Mucosa of gallbladder (tissue), 1 donor: ENCODE data around the gene ARSB. TPM values are rescaled to one million over a fixed set of nuclear protein-coding genes. Genes with fewer than 3 reads are reported as not detected.
A peak's percentile ranks its signal among the peaks of the same experiment; 100 is the strongest.
"Not testable (repeated sequence)": the region's sequence is repeated elsewhere in the genome, so short reads cannot be mapped to it uniquely, and the experiment has no call there.

Source experiments
- DNase-seq: peaks from one replicate; pipeline ENCODE4 v3.0.0-alpha.2; 2020; ENCODE audit warnings: low spot score
- total RNA-seq: library from RNA; stranded (reverse); gene quantifications from one replicate; pipeline ENCODE4 v1.2.1, GENCODE V29; 2021
- donor health status: DM: no; HTN: no; CAD: no.

ARSB gene
- total RNA-seq, 1 donor from 2014 or later: 13.6 TPM

DNA sequence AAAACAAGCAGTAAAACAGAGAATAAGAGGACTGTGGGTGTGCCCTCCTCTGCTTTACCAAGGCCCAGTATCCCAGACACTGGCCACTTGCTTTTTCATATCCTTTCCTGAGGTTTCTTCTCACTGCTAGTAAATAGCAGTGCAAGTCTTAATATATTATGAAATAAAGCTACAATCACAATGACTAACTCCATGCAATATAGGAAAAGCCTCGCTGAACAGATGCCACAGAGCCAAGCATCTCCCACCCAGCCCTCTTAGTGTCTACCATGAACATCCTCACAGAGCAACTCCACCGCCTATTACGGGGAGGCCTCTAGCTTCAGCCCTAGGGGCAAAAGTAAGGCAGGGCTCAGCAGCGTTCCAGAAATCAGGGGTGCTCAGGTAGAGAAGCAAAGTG is 205.8 kb downstream of the ARSB start:
- no peak for DNase-seq

DNA sequence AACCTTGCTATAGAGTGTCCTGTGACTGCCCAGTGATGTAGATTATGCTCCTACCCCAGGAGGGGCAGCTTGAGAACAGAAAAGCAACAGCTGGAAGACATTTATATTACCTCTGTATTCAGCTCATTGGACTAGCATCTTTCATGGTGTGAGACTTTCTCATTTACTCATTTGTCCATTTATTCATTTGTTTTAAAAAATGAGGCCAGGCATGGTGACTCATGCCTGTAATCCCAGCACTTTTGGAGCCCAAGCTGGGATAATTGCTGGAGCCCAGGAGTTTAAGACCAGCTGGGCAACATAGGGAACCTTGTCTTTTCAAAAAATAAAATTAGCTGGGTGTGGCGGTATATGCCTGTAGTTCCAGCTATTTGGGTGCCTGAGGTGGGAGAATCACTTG is 206.6 kb downstream of the ARSB start:
- DNase-seq: no peak

DNA sequence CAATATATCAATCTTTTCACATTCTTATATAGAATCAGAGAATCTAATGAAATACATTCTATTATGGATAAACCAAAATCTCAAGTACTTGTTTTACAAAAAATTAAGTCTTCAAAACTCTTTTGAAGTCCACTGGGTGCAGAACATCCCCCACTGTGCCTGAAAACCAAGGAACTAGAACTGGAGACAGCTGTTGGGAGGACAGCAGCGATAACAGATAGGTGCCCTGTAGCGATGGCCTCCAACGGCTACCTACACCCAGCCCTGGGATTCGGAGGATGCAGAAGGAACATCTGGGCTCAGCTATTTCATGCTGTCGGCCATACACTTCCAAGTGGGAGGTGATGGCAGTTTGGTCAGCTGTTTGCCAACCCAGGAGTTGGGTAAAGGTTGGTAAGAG is 207.2 kb downstream of the ARSB start:
- no peak for DNase-seq

DNA sequence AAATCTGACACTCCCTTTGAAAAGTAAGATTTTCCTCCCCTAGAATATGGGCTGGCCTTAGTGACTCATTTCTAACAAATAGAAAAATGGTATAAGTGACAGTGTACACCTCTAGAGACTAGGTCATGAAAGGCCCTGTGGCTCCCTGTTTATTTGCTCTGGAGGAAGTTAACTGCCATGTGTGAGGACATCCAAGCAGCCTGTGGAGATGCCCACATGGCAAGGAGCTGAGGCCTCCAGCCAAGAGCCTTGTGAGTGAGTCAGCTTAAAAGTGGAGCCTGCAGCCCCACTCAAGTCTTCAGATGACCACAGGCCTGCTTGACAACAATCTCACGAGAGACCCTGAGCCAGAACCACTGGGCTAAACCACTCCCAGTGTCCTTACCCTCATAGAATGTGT is 208.5 kb downstream of the ARSB start:
- DNase-seq: no peak

- DNase-seq: no peak
These were observed 211.5 kb downstream of the ARSB start for GRCh38 chr5:78773655-78774054.

DNA sequence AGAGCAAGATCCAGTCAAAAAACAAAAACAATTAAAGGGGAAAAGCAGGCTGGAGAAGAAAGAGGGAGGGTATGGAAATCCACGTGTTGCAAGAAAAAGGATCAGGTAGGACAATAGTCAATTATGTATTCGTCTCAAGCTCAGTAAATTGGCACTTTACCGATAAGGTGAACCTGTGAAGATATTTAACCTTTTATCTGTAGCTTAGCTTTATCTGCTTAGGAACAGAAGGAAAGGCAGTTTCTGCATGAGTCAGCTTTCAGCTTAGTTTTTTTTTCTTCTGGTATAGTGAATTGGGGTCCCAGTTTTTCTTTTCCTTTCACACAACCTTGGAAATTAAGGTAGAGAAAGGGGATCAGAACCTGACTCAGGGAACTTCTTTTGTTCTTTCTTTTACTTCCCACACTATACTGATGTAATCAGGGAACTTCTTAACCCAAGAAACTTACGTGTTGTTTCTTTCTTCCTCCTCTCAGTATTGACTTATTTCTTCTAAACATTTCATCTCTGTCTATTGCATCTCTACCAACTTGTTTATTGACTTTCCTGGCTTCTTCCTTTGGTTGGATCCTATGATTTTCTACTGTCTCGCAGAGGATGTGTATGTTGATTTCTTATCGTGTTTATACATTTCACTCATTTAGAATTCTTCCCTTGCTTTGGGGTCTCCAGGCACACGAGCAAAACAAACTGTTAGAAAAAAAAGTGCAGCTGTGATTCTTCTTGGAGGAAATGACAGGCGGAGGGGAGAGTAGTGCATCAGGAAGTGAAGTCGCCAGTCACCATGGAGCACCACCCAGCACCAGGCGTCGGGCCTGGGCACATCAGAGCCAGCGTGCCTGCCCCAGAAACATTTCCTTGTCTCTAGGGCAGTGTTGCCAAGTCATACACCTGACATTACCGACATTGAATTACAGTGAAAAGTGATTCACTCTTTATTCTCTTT is 213.6 kb downstream of the ARSB start:
- DNase-seq: peak; percentile 58

- no peak for DNase-seq
These were observed 216.2 kb downstream of the ARSB start for GRCh38 chr5:78768781-78769380.

DNA sequence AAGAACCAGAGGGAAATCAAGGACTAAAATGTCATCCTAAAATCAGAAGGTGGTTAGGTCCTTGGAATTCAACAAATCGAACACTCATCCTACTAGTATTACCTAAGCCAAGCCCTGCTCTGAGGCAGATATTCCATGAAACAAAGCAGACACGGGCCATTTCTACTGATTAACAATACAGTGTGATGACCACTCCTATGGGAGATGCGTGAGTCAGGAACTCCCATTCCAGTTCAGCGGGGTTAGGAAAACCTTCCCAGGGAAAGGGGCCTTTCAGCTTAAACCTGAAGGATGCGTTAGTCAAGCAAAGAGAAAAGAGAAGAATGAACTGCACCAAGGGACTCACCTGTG is 218.7 kb downstream of the ARSB start:
- DNase-seq: no peak

- DNase-seq: no peak
These were observed 219.2 kb downstream of the ARSB start for GRCh38 chr5:78765756-78766411.

- no peak for DNase-seq
These were observed 220.0 kb downstream of the ARSB start for GRCh38 chr5:78765116-78765515.

GRCh38 chr5:78763659-78764189 is 221.4 kb downstream of the ARSB start:
- no peak for DNase-seq

GRCh38 chr5:78762743-78763142 is 222.4 kb downstream of the ARSB start:
- not testable (repeated sequence) for DNase-seq

- DNase-seq: no peak
These were observed 223.3 kb downstream of the ARSB start for GRCh38 chr5:78761840-78762239.

GRCh38 chr5:78760770-78761169 is 224.3 kb downstream of the ARSB start:
- DNase-seq: no peak

- DNase-seq: no peak
These were observed 224.7 kb downstream of the ARSB start for GRCh38 chr5:78760366-78760765.

DNA sequence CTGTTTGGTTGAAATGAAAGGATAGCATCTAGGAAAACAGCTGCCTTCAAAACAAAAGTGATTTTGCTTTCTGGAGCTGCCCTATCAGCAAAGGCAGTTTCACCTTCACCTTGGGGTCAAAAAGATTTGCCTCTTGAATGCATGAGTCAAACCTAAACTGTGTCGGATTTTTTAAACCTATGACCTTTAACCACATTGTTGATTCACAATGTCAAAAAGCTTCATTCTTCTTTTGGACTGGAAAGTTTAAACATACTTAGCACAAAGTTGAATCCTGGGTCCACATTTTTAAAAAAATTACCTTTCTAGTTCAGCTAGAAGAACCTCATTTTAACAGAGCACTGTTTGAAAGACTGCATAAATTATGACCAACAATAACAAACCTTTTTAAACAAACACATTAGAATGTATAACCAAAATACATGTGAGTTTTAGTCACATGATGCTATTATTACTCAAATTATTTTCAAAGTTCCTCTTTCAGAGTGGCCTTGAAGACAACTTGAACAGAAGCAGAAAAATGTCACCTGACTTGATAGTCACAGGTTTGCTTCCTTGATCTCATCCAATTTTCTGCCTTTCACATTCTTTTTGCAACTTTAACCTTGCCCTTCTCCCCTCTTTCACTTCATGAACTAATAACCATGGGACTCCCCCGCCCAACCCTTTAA is 226.8 kb downstream of the ARSB start:
- no peak for DNase-seq

DNA sequence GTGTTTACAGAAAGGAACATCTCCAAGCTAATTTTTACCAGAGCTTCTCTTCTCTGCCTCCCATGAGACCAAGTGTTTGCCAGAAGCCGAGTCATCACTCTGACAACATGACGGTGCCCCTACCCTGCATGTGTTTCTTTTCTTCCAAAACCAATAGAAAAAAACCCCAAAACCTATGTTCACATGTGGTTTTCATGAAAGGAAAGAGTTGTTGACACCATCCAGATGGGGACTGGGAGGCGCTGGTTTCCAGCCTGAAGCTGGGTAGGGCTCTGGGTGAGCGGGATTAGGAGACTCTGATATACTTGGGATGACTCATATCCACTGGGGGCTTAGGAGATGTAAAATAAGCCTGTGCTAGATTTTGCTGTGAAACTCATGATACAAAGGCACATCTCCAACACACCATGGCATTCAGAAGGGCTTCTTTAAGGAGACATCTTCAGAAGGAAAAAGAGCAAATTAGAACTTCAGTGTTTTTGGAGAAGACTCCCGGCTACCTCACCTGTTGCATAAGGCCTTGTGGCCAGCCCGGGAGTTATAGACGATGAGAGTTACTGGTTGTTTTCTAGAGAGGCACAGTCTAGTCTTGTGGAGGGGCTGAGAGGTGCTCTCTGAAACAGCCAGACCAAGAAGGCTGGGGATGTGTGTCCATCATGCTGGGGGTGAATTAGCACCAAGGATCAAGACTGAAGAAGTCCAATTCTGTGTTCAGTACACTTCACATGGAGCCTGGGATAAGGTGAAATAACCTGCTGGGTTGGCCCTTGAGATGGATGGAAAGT is 227.6 kb downstream of the ARSB start:
- DNase-seq: no peak

GRCh38 chr5:78756858-78757257 is 228.3 kb downstream of the ARSB start:
- no peak for DNase-seq

DNA sequence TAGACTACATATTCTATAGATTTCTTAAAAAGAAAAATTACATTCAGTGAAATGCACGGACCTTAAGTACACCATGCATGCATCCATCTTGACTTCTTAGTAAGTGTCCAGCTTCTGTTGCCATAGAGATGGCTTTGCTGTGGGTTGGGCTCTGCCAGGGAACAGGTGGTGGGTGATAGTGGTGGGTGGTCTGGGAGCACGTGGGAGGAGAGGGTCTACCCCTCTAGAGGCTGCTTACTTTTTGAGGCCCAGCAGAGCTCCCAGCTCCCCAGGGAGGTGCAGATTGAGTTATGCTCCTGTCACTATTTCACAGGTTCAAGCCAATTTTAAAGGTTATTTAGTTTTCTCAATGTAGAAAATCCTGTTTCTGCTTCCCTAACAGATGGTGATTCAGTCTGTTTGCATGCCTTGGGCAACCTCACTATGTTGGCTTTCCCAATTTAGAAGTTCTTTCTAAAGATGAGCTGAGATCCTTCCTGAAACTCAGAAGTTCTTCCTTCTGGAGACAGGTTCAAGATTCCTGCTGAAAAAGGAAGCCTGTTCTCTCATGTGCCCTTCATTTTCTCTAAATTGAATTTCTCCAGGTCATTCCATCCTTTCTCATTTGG is 229.2 kb downstream of the ARSB start:
- DNase-seq: no peak

DNA sequence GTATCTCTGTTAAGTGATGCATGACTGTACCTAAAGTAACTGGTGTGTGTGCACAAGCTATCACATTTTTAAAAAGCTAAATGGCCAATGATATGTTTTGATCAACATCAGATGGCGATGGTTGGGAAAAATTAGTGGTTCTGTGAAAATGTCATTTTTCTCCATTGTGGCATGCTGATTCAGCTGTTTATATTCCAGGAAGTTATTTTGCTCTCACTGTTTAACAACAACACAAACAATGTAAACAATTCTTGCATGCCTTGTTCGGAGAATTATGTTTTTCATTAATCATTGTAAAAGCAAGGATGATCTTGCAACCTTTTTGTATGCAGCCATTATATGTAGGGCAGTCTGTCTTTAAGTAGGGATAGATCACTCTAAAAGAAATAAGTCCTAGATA is 230.5 kb downstream of the ARSB start:
- no peak for DNase-seq

DNA sequence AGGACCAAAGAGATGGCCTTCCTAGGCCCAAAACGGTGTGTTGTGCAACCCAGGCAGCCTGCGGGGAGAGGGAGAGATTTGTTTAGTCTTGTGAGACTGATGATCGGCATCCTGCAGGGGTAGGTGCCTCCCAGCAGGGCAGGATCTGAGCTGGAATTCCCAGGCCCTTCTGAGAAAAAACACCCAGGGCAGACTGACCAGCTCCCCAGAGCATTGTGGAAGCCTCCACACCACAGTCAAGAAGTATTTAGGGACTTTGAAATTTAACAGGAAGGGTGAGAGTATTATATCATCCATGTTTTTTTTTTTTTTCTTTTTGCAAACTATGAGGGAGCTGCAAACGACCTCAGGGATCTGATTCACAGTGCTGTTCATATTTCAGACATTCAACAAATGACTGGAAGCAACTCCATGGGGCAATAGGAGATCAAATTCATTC is 232.0 kb downstream of the ARSB start:
- DNase-seq: no peak
